SK-N-SH (cell line): ENCODE results near the gene RUVBL1. TPM values are rescaled to one million over a fixed set of nuclear protein-coding genes. Genes with fewer than 3 reads are reported as not detected.

Source experiments
- CTCF ChIA-PET: fragments of 300-600, 350-600 bp; formaldehyde crosslinking; extraction: SDS; loops from one replicate; lab custom pipeline; 2021; lab: Yijun Ruan, JAX
- POLR2A ChIA-PET: fragments of 350-600 bp; sonication (Branson Sonifier 250); formaldehyde crosslinking; extraction: SDS; loops from one replicate; lab custom pipeline; 2020; ENCODE audit warnings: antibody characterized with exemption, inconsistent platforms; lab: Yijun Ruan, JAX
- DNase-seq: peaks from one replicate; pipeline ENCODE4 v3.0.0; 2012
- H2AFZ ChIP-seq: fragments of 200-600 bp; sonication (generic); 2 replicates; pipeline ENCODE4 v1.8.1; 2016; ENCODE audit warnings: antibody characterized with exemption, mild to moderate bottlenecking, low read depth
- H3F3A ChIP-seq: fragments of 200-600 bp; sonication (generic); replicated peaks from 2 replicates; pipeline ENCODE3; 2016; ENCODE audit warnings: antibody characterized with exemption, mild to moderate bottlenecking; ENCODE audit not compliant: insufficient read depth
- H3K27ac ChIP-seq, 2 experiments: fragments of 200-500 bp in 1 of 2; fragments of 200-600 bp in 1 of 2; sonication (Bioruptor generic) in 1 of 2; sonication (generic), shearing (Covaris generic) in 1 of 2; 2 replicates each; pipeline versions ENCODE4 v1.5.1 to v1.6.1; 2014 to 2016; ENCODE audit warnings: low read depth in 2 of 2, inconsistent platforms in 1 of 2, low read length in 1 of 2, mild to moderate bottlenecking in 1 of 2, mixed read lengths in 1 of 2
- H3K27me3 ChIP-seq: fragments of 200-600 bp; sonication (generic), shearing (Covaris generic); 2 replicates; pipeline ENCODE4 v1.6.1; 2016; ENCODE audit warnings: mixed run types; ENCODE audit not compliant: insufficient read depth
- H3K36me3 ChIP-seq, 2 experiments: fragments of 200-500 bp in 1 of 2; fragments of 200-600 bp in 1 of 2; sonication (Bioruptor generic) in 1 of 2; sonication (generic) in 1 of 2; replicated peaks in 1 of 2; 2 replicates each; pipeline versions ENCODE3 to v1.5.1; 2014 to 2016; ENCODE audit warnings: low read length in 1 of 2, mild to moderate bottlenecking in 1 of 2; ENCODE audit not compliant: insufficient read depth in 2 of 2, control insufficient read depth in 1 of 2
- H3K4me1 ChIP-seq, 2 experiments: fragments of 200-500 bp in 1 of 2; fragments of 200-600 bp in 1 of 2; sonication (Bioruptor generic) in 1 of 2; sonication (generic), shearing (Covaris generic) in 1 of 2; 2 replicates each; pipeline versions ENCODE4 v1.5.1 to v1.6.1; 2014 to 2016; ENCODE audit warnings: low read depth in 1 of 2, low read length in 1 of 2, mixed run types in 1 of 2; ENCODE audit not compliant: insufficient read depth in 2 of 2, control insufficient read depth in 1 of 2
- H3K4me2 ChIP-seq: fragments of 200-600 bp; sonication (generic), shearing (Covaris generic); 2 replicates; pipeline ENCODE4 v1.6.1; 2017; ENCODE audit warnings: mixed run types
- H3K4me3 ChIP-seq, 2 experiments: fragments of 200-500 bp in 1 of 2; fragments of 200-600 bp in 1 of 2; sonication (Bioruptor generic) in 1 of 2; sonication (generic), shearing (Covaris generic) in 1 of 2; 2 replicates each; pipeline versions ENCODE4 v1.5.1 to v1.8.1; 2014 to 2016; ENCODE audit warnings: low read depth in 2 of 2, inconsistent platforms in 1 of 2, low read length in 1 of 2, mild to moderate bottlenecking in 1 of 2, mixed read lengths in 1 of 2, moderate library complexity in 1 of 2
- H3K79me2 ChIP-seq: fragments of 200-600 bp; sonication (generic); 2 replicates; pipeline ENCODE4 v1.8.1; 2017; ENCODE audit warnings: mild to moderate bottlenecking; ENCODE audit not compliant: insufficient read depth
- H3K9ac ChIP-seq: fragments of 200-600 bp; sonication (generic); 2 replicates; pipeline ENCODE4 v1.6.1; 2017; ENCODE audit warnings: mixed run types
- H3K9me2 ChIP-seq: fragments of 200-600 bp; sonication (generic); 2 replicates; pipeline ENCODE4 v1.6.1; 2017; ENCODE audit warnings: mixed run types
- H3K9me3 ChIP-seq: fragments of 200-600 bp; sonication (generic); 2 replicates; pipeline ENCODE4 v1.6.1; 2017; ENCODE audit warnings: mixed run types, mild to moderate bottlenecking, moderate library complexity
- H4K20me1 ChIP-seq: fragments of 200-600 bp; sonication (generic); 2 replicates; pipeline ENCODE4 v1.6.1; 2017; ENCODE audit warnings: mild to moderate bottlenecking, mixed run types; ENCODE audit not compliant: insufficient read depth
- CHD2 ChIP-seq: fragments of 150-350 bp; IDR thresholded peaks from 2 replicates; pipeline ENCODE4 v1.6.1; 2018; ENCODE audit warnings: low read length; ENCODE audit not compliant: partially characterized antibody
- CTCF ChIP-seq: fragments of 200-600 bp; sonication (generic); IDR thresholded peaks from 2 replicates; pipeline ENCODE4 v1.6.1; 2017; ENCODE audit warnings: antibody characterized with exemption, mild to moderate bottlenecking, moderate library complexity
- FOSL2 ChIP-seq: IDR thresholded peaks from 2 replicates; pipeline ENCODE4 v1.4.0; 2012; ENCODE audit warnings: low read depth, mild to moderate bottlenecking, moderate library complexity, borderline replicate concordance
- FOXJ3 ChIP-seq: sonication (generic); formaldehyde crosslinking; IDR thresholded peaks from 2 replicates; pipeline ENCODE4 v1.5.1; 2020; ENCODE audit warnings: mild to moderate bottlenecking, missing genetic modification reagents
- GABPA ChIP-seq: IDR thresholded peaks from 2 replicates; pipeline ENCODE4 v1.4.0; 2012; ENCODE audit warnings: low read depth, mild to moderate bottlenecking
- GATA2 ChIP-seq: sonication (generic); formaldehyde crosslinking; IDR thresholded peaks from 2 replicates; pipeline ENCODE4 v1.5.0; 2020; ENCODE audit warnings: mild to moderate bottlenecking, missing genetic modification reagents
- JUND ChIP-seq: IDR thresholded peaks from 2 replicates; pipeline ENCODE4 v1.4.0; 2012
- MEF2A ChIP-seq: IDR thresholded peaks from 2 replicates; pipeline ENCODE4 v1.4.0; 2012; ENCODE audit warnings: low read depth, borderline replicate concordance
- NRF1 ChIP-seq: IDR thresholded peaks from 2 replicates; pipeline ENCODE4 v1.6.1; 2012; ENCODE audit warnings: low read depth, mild to moderate bottlenecking, low read length
- RCOR1 ChIP-seq: fragments of 150-350 bp; IDR thresholded peaks from 2 replicates; pipeline ENCODE4 v1.6.1; 2017; ENCODE audit warnings: antibody characterized with exemption, low read length
- RFX5 ChIP-seq: IDR thresholded peaks from 2 replicates; pipeline ENCODE4 v1.6.1; 2012; ENCODE audit warnings: mild to moderate bottlenecking, improper control_type of control experiment, low read length
- SMC3 ChIP-seq: IDR thresholded peaks from 2 replicates; pipeline ENCODE4 v1.6.1; 2012; ENCODE audit warnings: low read depth, low read length, improper control_type of control experiment
- TAF1 ChIP-seq: IDR thresholded peaks from 2 replicates; pipeline ENCODE4 v1.6.1; 2012; ENCODE audit warnings: low read depth, mild to moderate bottlenecking, low read length, moderate library complexity, borderline replicate concordance
- TCF12 ChIP-seq: IDR thresholded peaks from 2 replicates; pipeline ENCODE4 v1.4.0; 2012
- TEAD4 ChIP-seq: IDR thresholded peaks from 2 replicates; pipeline ENCODE4 v1.4.0; 2012; ENCODE audit warnings: mild to moderate bottlenecking, borderline replicate concordance; ENCODE audit not compliant: insufficient read depth
- USF1 ChIP-seq: IDR thresholded peaks from 2 replicates; pipeline ENCODE4 v1.4.0; 2012; ENCODE audit warnings: low read depth, borderline replicate concordance
- USF2 ChIP-seq: fragments of 150-350 bp; IDR thresholded peaks from 2 replicates; pipeline ENCODE4 v1.6.1; 2017; ENCODE audit warnings: antibody characterized with exemption, low read length, low read depth, borderline replicate concordance
- ZBTB33 ChIP-seq: IDR thresholded peaks from 2 replicates; pipeline ENCODE4 v1.4.0; 2012; ENCODE audit warnings: low read depth, borderline replicate concordance
- WGBS: methylation state at CpG from one replicate; pipeline ENCODE4 v1.1.6; 2017; ENCODE audit warnings: low lambda C conversion rate; 5-methylcytosine and 5-hydroxymethylcytosine counted together
- polyA plus RNA-seq, 3 experiments: library from polyadenylated mRNA; depleted of rRNA; stranded (reverse); fragments of >200 nt; gene quantifications; 2 replicates each; pipeline ENCODE4 v1.2.3, GENCODE V29; 2012

RUVBL1 gene
- polyA plus RNA-seq, 1 of the 3 experiments (the other 2 are of a cell fraction), result 140 TPM

- H3K27ac ChIP-seq, result no peak overlapping the region
- CTCF ChIA-PET, result interaction anchor here (0.6 to 4.0 kb wide), 3 partner anchors 68 to 699 kb away, joined by 3 to 21 read pairs (median 4); no protein-coding TSS in a partner anchor
- POLR2A ChIA-PET, result interaction anchor here (1.2 kb wide), 1 partner anchor 8 kb away, joined by 5 read pairs; no protein-coding TSS in a partner anchor
- no peaks in the 10 kb centered on the region for H3K27me3 ChIP-seq
- WGBS, result 95% methylated on average over 6 of the region's 6 CpGs
- TF ChIP-seq USF1 (no peak), RFX5 (no peak), ZBTB33 (no peak), TCF12 (no peak), RCOR1 (no peak), FOSL2 (no peak), USF2 (no peak), FOXJ3 (CRISPR knock-in tag) (no peak), JUND (no peak)
- no peak overlapping the region for H3K9ac ChIP-seq
- H3K79me2 ChIP-seq, result peaks cover 68% of the 10 kb centered on the region
- no peak overlapping the region for H3K4me2 ChIP-seq
- H3K4me3 ChIP-seq, result no peak overlapping the region
- H2AFZ ChIP-seq, result no peak overlapping the region
- no peaks in the 10 kb centered on the region for H3K9me2 ChIP-seq
- no peak for DNase-seq
- H3K9me3 ChIP-seq, result no peaks in the 10 kb centered on the region
- peaks cover 49% of the 10 kb centered on the region for H3F3A ChIP-seq
- H3K4me1 ChIP-seq, result peaks cover 2 to 17% of the 10 kb centered on the region in 2 experiments; a peak in 3 of 4 replicates
- peaks cover 94% of the 10 kb centered on the region in 2 experiments for H3K36me3 ChIP-seq
- peaks cover 54% of the 10 kb centered on the region for H4K20me1 ChIP-seq
These were observed 58.6 kb downstream of the RUVBL1 start for GRCh38 chr3:128064962-128065361.

GRCh38 chr3:128063865-128064264 is 59.7 kb downstream of the RUVBL1 start:
- DNase-seq, result no peak
- POLR2A ChIA-PET, result interaction anchor here (1.2 kb wide), 1 partner anchor 9 kb away, joined by 5 read pairs; no protein-coding TSS in a partner anchor
- Histone ChIP-seq H4K20me1 (peaks cover 55% of the 10 kb centered on the region), H3K27me3 (no peaks in the 10 kb centered on the region), H3K36me3 (peaks cover 89% of the 10 kb centered on the region in 2 experiments), H3K4me2 (no peak overlapping the region), H3K9ac (no peak overlapping the region), H2AFZ (no peak overlapping the region), H3K9me2 (no peaks in the 10 kb centered on the region), H3K4me1 (peaks cover 2 to 23% of the 10 kb centered on the region in 2 experiments; a peak in 3 of 4 replicates), H3K79me2 (peaks cover 60% of the 10 kb centered on the region), H3K27ac (no peak overlapping the region), H3F3A (peaks cover 54% of the 10 kb centered on the region), H3K9me3 (no peaks in the 10 kb centered on the region), H3K4me3 (no peak overlapping the region)
- 90% methylated on average over 2 of the region's 2 CpGs for WGBS
- CTCF ChIA-PET, result interaction anchor here (1.2 kb wide), 1 partner anchor 69 kb away, joined by 4 read pairs; no protein-coding TSS in a partner anchor
- TF ChIP-seq NRF1 (no peak), USF2 (no peak), JUND (no peak), CTCF (no peak), SMC3 (no peak), CHD2 (no peak), RCOR1 (no peak), TAF1 (no peak), MEF2A (no peak), ZBTB33 (no peak), GABPA (no peak), TEAD4 (no peak), GATA2 (CRISPR knock-in tag) (no peak)
